ENCODE results near the gene CISH.
A peak's percentile ranks its signal among the peaks of the same experiment; 100 is the strongest.

CISH gene

DNA sequence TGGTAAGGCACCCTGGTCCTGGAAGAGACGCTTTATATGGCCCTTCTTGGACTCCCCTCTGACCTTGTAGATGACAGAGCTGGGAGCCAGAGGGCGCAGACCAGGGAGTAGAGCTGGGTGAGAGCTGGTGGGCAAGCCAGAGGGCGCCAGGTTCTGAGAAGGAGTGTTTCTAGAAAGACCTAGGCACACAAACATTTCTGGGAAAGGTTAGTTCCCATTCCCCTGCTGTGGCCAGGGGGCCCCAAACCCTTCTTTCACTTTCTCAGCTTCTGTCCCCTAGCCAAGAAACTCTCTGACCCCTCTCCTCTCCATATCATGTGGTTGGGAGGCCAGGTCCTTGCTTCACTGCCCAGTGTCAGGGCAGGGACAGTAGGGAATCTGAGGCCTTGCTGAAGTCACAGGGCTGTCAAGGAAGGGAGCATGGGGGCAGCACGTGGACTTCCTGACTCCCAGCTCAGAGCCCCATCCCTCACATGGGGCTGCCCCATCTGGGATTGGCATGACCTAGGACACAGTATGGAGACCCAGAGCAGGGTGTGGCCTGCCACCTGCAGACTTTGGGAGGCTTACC is 38.7 kb downstream of the CISH start:
- DNase-seq (ENCODE audit: low read depth in 2 of 2, low spot score in 1 of 2): no peak

DNA sequence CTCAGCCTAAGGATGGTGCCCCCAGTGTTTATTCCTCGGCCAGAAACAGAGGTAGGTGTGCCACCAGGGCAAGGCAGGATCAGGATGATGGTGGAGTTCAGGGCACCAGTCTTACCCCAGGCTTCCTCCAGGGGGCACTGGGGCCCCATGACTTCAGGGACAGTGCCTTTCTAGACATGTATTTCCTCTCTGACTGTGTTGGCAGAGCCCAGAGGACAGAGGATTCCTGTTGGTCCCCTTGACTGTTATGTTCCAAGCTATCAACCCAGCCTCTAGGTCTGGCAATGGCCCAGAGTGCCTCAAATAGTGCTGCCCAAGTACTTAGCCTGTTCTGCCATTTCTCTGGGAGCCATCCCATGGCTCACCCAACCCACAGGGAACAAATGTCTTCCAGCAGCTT is 39.4 kb downstream of the CISH start:
- peak in 1 of 2 donors; percentile 67 for DNase-seq (ENCODE audit: low read depth in 2 of 2, low spot score in 1 of 2)

DNA sequence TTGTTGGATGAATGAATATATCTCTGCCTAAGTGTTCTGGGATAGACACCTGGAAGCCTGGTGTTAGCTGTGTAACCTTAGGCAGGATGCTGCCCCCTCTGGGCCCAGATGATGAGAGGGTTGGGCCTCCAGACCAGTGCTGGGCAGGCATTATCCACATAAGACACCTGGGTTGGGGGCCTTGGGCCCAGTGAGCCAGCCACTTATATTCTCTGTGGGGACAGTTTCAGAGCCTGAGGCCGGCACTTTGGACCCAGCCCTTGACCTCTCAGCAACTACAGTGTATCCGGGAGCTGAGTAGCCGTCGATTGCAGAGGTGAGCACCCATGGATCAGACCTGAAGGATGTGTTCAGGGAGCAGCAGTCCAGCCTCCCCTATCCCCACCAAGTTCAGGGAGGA is 40.1 kb downstream of the CISH start:
- no peak for DNase-seq (ENCODE audit: low read depth in 2 of 2, low spot score in 1 of 2)

DNA sequence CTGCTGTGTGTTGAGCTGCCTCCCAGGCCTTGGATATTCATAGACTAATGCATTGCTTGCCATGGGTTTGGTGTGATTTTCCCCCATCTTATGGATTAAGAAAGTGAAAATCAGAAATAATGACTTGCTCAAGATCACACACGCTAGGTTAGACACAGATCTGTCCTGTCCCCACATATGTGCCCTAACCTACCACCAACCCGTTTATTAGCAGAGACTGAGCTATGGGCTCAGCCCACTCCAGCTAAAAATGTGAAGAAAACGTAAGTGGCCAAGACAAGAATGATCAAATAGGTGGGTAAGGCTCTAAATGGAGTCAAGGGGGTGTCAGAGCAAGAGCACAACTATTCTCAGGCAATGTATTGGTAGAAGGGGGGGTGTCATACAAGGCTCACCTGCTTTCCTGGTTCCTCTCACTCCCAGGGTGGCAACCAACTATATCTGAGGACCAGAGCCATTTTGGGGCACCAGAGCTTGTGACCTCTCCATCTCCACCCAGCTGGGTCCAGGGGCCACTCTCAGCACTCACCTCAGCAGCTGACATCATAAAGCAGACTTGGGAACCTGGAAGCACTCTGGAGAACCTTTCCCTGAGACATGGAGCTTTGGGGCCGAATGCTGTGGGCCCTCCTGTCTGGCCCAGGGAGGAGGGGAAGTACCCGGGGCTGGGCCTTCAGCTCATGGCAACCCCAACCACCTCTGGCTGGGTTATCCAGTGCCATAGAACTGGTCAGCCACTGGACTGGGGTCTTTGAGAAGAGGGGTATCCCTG is 40.9 kb downstream of the CISH start:
- DNase-seq (ENCODE audit: low read depth in 2 of 2, low spot score in 1 of 2): no peak

DNA sequence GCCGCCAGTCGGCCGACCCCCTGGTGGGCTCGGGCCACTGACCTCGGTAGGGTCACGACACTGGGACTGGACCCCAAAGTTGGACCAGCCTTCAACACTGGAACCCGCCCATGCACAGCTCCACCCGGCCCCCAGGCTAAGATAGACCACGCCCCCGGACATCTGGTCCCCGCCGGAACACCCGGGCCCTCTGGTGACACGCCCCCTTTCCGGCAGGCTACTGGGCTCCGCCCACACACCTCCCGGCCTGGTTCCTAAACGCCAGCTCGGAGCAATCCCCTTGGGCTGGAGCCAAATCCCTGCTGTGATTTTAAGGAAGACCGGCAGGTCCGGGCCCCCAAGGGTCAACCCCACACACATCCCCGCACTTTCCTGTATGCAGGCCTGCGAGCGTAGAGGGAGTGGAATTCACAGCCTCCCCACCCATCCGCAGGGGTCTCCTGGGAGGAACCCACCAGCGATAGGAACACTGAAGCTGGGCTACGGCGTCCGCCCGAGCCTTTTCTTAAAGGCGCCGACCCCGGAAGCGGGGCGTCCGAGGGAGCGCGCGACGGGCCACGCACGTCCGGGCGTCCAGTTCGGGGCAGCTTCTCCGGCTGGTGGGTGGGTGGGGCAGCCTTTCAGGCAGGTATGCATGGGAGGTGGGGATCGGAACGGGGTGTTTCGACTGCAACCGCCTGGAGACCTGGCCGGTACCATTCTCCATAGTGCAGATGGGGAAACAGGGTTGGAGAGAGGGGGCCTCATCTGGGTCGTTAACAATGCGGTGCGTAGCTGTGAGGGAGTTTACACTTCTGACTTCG is 42.4 kb downstream of the CISH start, which contains the start of gene HEMK1:
Gene HEMK1 (plus strand): TSS at position 576 of the 803 bp plus-strand sequence. CDS start 1,583 bp downstream, outside the sequence.
- peak; percentile 91 for DNase-seq (ENCODE audit: low read depth in 2 of 2, low spot score in 1 of 2)

DNA sequence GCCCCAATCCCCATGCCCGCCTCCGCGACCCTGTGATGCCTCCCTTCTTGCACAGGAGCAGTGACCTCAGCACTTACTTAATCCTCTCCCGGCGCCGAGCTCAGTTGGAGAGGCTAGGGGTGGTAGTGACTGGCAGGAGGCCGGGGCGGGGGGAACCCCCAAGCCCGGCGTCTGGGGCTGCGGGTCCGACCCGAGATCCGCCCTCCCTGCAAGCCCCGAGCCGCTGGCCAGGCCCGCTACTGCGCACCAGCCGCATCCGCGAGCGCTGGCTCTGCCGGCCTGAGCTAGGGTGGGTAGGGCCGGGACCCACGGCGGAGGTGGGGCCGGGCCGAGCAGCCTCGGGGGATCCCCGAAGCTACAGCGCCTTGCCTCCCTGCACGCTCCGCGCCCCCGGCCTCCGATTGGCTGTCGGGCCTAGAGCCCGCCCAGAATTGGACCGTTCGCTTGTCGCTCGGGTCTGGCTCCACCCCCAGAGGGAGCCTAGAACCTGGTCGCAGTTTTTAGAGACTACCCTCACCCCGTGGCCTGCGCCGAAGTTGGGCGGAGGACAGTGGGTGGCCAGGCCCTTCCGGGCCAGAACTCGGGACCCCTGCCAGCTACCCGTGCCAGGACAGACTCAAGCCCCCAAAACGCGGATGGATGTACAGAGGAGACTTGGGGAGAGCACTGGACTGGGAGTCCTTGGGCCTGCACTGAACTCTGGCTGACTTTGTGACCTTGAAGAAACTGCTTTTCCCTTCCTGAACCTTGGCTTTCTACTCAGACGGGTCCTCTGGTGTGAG is 44.0 kb downstream of the CISH start, which contains the start of gene C3orf18:
Gene C3orf18 (minus strand): TSS at position 362 of the 782 bp plus-strand sequence. CDS start 2,048 bp downstream, outside the sequence.
- peak; percentile 86 to 88 for DNase-seq (ENCODE audit: low read depth in 2 of 2, low spot score in 1 of 2)

DNA sequence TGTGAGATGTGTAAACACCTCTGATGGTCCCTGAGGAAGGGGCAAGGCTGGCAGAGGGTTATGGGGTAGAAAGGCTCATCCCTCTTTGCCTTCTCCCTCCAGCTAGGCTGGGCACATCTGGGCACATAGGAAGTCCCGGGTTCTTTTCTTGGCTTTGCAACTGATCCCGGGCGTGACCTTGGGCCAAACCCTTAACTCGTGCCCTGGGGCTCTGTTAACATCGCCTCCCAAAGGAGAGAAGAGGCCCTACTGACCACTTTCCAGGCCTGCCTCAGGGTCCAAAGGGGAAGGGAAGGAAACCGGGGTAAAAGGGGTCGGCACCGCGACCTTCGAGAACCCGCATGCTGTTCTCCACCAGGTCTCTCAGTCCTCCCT is 44.6 kb downstream of the CISH start:
- no peak for DNase-seq (ENCODE audit: low read depth in 2 of 2, low spot score in 1 of 2)

DNA sequence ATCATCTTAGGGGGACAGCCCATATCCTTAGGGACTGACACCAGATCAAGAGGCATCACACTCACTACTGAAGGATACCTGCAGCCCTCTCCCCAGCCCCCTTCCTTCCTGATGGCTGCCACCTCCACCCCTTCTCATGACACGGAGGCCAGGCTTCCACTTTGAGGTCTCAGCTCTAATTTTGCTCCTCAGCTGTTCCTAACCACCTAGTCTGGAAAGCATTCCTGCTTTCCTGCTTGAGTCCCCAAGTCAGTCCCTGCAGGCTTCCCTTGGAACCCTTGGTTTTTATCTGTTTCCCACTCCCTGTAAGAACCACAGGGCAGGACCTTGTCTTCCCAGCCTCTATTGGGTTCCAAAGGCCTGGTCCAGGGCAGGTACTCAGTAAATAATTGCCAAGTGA is 47.3 kb downstream of the CISH start:
- DNase-seq (ENCODE audit: low read depth in 2 of 2, low spot score in 1 of 2): no peak

DNA sequence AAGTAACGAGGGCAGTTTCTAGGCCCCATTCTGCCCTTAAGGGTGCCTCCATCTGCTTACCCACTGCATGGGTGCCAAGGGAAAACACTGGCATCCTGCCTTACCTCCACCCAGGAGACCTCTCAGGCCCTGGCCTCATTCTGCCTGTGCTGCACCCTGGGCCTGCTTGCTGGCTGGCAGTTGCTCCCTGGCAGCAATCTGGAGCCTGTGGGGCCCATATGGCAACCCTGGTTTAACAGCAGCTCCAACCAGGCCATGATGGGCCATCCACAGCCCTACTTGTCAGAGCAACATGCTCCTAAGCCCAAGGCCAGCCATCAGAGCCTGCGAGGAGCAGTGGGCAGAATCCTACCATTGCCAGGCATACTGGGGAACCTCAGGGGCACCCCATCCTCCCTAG is 47.7 kb downstream of the CISH start:
- no peak for DNase-seq (ENCODE audit: low read depth in 2 of 2, low spot score in 1 of 2)

DNA sequence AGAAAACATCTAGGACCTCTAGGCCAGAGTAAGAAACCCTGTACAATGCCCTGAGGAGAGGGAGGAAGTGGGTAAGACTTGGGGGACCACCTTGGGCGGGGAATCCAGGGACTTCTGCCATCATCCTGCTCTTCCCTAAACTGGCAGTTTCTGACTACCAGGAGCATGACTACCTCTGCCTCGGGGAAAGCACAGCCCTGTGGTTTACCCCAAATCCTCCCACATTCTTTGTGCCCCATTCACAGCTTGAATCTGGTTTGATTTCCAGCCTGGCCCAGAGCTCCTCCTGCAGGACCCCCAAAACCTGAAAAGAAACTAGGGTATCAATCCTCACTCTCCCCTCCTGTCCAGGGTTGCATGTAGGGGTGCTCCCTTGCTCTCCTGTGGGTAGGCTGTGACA is 48.7 kb downstream of the CISH start:
- DNase-seq (ENCODE audit: low read depth in 2 of 2, low spot score in 1 of 2): no peak

DNA sequence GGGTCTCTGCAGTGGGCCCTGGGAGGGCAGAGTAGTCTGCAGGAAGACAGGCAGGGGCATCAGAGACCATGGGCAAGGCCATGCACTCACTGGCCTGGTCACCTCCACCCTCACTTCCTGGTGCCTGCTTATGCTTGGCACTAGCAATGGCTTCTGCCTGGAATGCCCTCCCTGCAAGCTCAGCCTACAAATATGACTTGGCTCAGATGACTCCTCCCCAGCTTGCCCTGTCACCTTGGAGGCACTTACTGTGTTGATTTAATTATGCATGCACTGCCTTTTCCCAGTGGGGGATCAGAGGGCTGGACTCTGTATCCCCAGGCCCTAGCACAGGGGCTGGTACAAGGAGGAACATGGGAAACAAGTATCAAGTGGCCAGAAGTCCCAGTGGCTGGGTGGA is 51.9 kb downstream of the CISH start:
- no peak for DNase-seq (ENCODE audit: low read depth in 2 of 2, low spot score in 1 of 2)

DNA sequence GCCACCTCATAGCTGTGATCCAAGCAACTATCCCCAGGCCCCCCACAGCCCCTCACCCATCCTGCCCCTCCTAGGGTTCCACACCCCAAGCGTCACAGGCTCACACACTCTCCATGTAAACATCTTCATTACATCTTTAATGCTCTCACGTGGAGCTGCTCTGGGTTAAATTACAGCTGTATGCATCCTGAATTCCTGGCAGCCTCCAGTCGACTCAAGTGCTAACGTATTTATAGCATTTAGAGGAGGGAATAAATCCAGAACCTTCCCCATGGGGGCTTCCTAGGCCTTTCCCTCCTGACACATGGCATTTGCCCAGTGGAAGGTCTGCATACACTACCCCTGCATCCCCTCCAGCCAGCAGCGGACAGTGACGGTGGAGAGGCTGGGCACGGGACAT is 53.7 kb downstream of the CISH start:
- DNase-seq (ENCODE audit: low read depth in 2 of 2, low spot score in 1 of 2): no peak

DNA sequence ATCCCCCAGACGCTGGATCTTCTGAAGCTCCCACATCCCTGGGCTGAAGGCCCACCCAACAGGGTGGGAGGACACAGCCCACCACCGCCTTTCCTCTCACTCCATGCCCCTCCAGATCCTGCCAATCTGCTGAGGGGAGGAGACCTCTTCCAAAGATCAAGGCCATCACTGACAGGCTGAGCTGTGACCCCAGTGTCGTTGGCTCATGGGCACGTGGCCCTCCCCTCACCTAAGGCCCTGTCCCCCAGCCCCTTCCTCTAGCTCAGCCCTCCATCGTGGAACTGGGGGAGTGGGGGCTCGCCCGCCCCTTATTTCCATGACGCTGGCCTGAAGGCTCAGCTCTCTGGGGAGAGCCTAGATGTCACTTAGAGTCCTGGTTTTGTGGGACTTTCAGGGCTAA is 54.5 kb downstream of the CISH start:
- no peak for DNase-seq (ENCODE audit: low read depth in 2 of 2, low spot score in 1 of 2)
